ENCODE data around the gene RAB15.
A peak's percentile ranks its signal among the peaks of the same experiment; 100 is the strongest.

Gene RAB15

DNA sequence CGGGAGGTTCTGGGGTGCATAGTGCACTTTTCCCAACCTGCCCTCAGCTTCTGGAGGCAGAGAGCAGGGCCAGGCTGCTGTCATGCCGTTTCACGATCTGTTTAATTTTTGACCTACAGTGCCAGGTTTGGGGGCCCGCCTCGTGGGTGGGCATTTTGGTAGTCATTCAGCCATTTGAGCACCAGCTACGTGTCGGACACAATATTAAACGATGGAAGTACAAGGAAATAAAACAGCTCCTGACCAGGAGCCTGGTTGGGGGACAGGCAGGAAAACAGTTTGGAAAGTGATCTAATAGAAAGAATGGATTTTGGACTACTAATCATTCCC, 15.3 kb upstream of the RAB15 start:
- DNase-seq, result no peak

DNA sequence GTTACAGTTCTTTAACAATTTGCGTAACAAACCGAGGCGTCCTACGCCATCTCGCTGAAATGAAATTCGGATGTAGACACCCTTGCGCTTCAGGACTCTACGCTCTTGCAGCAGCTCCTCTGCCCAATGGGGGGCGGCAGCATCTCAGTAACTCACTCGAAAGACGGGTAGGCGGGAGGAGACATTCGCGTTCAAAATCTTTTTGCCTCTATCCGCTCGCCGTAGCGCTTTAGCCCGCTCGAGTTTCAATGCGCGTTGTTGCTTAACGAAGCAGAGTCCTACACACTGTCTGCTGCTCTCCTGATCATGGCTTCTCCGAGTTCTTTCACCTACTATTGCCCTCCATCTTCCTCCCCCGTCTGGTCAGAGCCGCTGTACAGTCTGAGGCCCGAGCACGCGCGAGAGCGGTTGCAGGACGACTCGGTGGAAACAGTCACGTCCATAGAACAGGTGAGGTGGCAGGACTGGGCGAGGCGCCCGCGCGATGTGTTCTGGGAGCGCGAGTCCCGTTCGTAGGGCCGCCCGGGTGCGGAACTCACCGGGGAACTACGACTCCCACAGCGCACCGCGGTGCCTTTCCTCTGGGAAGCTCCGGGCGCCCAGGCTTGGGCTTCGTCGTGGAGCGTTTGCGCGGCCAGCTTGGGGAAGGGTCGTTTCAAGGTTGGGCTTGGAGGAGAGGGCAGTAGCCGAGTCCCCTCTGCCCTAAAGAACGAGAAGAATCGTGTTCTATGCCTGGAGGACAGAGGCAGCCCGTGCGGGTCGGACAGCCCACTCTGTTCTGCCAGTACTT, 14.7 kb upstream of the RAB15 start, which contains the start of gene FNTB:
Gene FNTB (plus strand): TSS at position 248 of the 790 bp plus-strand sequence. CDS start 59 bp downstream, at position 307.
- DNase-seq, result peak; percentile 91

DNA sequence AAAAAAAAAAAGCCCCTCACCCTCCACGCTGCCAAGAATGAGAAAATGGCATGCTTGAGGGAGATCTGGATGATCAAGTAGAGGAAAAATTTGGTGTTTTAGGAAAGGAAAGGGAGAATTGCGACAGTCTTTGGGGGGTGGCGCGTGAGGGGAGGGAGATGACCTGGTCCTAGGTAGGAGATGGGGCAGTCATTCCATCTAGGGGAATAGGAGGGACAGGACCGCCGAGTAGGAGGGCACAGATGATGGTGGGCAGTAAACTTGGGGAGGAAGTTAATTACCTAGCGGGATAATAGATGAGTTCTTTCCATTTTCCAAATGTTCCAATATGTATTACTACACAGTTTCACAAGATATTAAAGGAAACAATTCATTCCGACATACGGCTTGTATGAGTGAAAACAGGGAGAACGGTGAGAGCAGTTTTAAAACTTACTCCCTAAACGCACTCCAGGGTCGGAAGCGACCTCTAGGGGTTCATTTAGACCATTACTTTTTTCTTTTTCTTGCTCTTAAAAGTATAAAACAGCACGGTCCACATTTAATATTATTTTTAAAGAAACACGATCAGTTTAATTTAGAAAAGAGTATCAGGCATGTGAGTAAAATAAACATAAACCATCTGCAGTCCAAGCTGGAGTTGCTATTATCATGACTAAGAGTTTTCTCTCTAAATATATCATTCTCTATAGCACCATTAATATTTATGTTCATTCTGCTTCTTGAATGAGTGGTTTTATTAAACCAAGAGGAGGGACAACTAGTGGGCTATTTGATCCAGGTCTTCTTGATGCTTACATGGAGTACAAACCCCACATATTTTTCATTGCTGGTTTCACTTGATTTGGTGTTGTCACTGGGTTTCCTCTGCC, 11.5 kb upstream of the RAB15 start:
- peak; percentile 28 to 39 for DNase-seq

DNA sequence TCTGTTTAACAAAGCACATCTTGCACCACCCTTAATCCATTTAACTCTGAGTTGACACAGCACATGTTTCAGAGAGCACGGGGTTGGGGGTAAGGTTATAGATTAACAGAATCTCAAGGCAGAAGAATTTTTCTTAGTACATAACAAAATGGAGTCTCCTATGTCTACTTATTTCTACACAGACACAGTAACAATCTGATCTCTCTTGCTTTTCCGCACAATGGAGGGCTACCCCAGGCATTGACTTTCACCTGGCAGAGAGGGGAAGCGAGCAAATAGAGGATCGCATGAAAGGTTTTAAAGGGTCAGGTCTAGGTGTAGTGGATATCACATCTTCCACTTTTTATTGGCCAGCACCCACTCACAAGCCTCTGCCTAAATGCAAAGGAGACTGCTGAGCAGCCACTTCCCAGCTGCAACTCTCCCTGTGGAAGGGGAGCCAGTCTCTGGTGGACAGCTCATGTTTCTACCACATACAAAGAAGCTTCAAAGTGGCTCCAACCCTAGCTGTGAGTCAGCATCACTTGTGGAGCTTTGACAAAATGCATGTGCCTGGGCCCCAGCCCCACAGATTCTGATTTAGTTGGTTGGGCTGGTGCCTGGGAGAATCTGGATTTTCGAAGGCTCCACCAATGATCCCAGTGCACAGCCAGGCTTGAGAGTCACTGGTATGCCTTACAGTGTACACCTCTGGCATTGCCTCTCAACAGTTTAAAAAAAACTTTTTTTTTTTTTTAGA, 7.4 kb upstream of the RAB15 start:
- DNase-seq, result no peak

GRCh38 chr14:64974563-64974962, 2.4 kb upstream of the RAB15 start:
- DNase-seq, result no peak

DNA sequence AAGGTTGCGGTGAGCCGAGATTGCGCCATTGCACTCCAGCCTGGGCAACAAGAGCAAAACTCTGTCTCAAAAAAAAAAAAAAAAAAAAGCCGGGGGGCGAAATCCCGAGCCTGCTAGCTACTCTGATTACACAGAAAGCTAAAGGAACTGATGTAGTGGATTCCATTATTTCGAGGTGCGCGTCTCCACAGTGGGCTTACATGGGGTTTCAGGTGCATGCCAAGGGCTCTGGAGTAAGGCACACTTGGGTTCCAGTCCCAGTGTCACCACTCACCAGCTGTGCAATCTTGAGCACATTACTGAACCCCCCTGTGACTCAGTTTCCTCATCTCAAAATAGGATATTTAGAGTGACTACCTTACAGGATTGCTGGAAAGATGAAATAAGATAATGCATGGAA, 1.7 kb upstream of the RAB15 start:
- no peak for DNase-seq

GRCh38 chr14:64973026-64973442, 898 bp upstream of the RAB15 start:
- DNase-seq, result no peak

DNA sequence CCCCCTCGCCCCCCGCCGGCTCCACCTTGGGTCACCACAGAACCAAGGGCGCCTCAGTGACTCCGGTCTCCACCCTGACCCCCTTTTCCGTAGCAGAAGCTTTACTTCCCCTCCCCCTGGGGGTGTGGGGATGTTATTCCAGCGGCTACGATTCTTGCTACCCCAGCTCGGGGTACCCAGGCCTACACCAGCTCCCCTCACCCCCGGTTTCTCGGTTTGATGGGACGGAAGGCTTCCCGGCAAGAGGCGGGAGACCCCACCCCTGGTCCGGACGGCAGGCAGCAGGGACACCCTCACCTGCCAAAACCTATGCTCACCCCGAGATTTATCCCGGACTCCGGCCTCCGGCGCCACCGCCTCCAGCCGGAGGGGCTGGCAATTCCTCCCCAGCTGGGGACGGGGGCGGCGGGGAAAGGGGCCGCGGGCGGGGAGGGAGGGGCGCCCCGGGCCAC, 619 bp downstream of the RAB15 start:
- no peak for DNase-seq

GRCh38 chr14:64970776-64971477, 1.2 kb downstream of the RAB15 start:
- no peak for DNase-seq

DNA sequence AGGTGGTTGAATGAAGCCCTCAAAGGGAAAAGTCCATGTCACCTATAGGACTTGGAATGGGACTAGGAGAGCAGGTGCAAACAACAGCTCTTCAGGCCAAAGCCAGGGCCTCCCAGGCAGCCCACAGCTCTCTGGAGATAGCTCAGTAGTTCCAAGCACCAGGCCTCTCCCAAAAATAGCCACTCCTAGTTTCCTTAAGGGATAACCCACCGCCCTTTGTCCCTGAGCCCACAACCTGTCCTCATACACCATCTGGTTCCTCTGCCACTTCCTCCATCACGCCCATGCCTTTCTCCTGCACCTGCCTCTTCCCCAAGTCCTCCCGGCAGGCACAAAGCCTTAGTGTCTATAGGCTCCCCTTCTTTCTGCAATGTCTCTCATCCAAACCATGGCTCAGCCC, 2.1 kb downstream of the RAB15 start:
- no peak for DNase-seq

GRCh38 chr14:64968651-64969050, 3.5 kb downstream of the RAB15 start:
- no peak for DNase-seq

GRCh38 chr14:64968167-64968566, 4.0 kb downstream of the RAB15 start:
- DNase-seq, result no peak

DNA sequence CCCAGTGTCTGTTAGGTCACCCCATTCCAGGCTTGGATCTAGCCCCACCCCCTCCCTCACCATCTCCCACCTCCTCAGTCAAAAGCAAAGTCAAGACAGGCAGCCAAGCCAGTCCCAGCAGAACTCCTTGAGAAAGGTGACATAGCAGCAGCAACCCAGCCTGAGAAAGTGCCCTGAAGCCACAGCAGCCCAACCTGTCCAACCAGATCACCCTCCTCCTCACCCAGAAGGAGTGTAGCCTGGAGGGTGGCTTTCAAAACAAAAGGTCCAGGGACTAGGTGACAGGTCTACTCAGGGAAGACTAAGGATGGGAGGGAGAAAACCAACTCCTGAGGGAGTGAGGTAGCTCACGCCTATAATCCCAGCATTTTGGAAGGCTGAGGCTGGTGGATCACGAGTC, 5.2 kb downstream of the RAB15 start:
- no peak for DNase-seq

DNA sequence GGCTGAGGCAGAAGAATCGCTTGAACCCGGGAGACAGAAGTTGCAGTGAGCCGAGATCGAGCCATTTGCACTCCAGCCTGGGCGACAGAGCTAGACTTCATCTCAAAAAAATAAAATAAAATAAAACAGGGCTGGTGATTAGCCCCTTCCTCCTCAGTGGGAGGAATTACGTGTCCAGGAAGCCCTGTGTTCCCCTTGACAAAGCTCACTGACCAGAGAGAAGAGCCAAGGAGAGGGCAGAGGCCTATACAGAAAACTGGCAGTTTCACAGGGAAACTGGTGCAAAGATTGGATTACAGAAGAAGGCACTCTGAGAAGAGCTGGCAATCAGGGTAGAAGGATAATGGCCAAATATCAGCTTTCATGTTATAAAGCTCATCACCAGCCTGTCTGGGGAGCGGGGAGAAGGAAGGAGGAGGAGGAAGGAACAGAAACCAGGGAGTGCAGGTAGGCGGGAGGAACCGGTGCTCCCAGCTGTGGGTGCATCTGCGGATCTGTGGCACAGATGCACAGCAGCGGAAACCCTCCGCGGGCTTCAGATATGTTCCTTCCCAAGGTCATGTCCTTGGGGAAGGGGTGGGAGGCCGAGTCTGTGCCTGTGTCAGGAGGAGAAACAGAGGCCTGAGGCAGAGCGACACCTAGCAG, 6.7 kb downstream of the RAB15 start:
- DNase-seq, result no peak

DNA sequence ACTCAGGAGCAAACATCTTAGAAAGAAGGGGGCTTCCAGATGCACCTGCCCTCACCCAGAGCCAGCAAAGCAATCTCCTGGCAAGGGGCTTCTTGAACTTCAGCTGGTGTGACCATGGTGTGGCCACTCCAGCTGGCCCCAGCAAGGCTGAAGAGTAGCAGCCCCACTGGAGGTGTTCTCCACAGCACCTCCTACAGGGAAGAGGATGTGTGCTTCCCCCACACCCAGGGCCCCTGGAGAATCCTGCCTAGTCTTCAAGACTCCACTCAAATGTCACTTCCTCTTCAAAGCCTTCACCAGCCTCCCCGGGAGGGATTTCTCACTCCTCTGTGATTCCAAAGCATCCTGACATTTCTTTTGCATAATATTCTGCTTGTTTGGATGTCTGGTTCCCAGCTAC, 8.5 kb downstream of the RAB15 start:
- DNase-seq, result no peak

- no peak for DNase-seq
Measured at GRCh38 chr14:64960762-64961276, 11.3 kb downstream of the RAB15 start.

- DNase-seq, result no peak
Measured at GRCh38 chr14:64958743-64959142, 13.4 kb downstream of the RAB15 start.

DNA sequence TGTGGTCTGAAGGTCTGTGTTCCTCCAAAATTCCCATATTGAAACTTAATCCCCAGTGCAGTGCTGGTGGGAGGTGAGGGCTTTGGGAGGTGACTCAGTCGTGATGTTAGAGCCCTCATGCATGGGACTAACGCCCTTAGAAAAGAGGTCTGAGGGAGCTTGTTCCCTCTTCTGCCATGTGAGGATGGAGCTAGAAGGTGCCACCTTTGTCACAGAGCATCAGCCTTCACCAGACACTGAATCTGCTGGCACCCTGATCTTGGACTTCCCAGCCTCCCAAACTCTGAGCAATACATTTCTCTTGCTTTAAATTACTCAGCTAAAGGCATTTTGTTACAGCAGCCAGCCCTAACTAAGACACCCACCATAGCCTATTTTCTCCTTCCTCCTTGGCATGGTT, 13.9 kb downstream of the RAB15 start:
- no peak for DNase-seq

DNA sequence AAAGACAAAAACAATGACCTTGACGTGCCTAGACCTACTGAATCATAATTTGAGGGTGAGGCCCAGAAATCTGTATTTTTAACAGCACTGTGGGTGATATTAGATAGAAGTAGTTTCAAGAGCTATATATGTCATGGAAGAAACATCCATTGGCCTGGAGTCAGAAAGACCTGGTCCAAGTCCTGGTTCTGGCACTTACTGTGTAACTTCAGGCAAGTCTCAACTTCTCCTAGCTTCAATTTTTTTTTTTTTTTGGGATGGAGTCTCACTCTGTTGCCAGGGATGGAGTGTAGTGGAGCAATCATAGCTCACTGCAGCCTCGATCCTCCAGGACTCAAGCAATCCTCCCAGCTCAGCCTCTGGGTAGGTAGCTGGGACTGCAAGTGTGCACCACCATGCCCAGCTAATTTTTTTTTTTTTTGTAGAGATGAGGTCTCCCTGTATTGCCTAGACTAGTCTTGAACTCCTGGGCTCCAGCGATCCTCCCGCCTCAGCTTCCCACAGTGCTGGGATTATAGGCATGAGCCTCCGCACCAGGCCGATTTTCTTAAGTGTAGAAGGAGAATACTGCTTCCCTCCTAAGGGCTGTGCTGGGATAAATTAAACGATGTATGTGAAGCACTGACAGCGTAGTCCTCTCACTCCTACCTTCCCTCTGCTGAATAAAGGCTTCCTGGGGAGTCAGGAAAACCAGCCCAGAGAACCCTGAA, 15.3 kb downstream of the RAB15 start:
- no peak for DNase-seq

- DNase-seq, result no peak
Measured at GRCh38 chr14:64955297-64955696, 16.8 kb downstream of the RAB15 start.

Measured in activated CD4-positive, alpha-beta T cell treated with anti-CD3 and anti-CD28 coated beads for 4 hours (primary cell).